GM12864 (cell line): ENCODE data around the gene GDPD5.

Source experiments
- DNase-seq: peaks from one replicate; pipeline ENCODE4 v3.0.0-alpha.2; 2011; ENCODE audit warnings: low read depth
- H3K4me3 ChIP-seq: 2 replicates; pipeline ENCODE4 v1.5.1; 2011; ENCODE audit warnings: mild to moderate bottlenecking, low read depth, low read length, control low read depth
- CTCF ChIP-seq: IDR thresholded peaks from 2 replicates; pipeline ENCODE4 v1.5.1; 2011; ENCODE audit warnings: low read depth, mild to moderate bottlenecking, moderate library complexity, low read length, control low read depth, inconsistent platforms; ENCODE audit errors: missing control alignments

The GDPD5 gene

DNA sequence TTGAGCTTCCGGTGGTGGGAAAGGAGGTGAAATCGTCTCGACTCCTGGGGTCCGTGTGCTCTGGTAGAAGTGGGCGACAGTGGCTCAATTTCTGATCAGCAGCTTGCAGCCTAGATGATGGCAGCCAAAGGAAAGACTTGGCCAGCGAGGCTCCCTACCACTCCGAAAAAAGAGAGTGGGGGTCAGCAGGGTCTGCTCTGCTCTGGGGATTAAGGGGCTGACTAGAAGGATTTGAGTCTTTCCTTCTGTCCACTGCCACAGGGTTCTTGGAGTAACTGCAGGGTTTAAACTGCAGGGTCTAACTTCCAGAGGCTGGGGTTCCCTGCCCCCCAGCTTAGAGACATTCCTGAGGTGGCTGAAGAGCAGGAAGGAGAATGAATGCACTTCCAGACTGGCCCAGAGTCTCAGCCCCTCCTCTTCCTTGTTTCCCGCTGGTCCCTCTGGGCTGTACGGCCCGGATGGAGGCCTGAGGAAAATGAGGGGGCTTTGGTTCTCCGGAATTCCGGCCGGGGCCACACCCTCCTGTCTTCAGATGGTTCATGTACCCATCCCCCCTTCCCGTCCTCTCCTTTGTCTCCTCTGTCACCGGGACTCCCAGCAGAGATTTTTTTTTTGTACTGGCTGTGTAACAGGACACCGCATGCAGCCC is 37.2 kb upstream of the GDPD5 start:
- DNase-seq: no peak
- H3K4me3 ChIP-seq: peak overlapping the region; percentile 79
- no peak for TF ChIP-seq CTCF

- peak; percentile 54 for DNase-seq
- H3K4me3 ChIP-seq: peak within 1 kb of the TSS; percentile 79
- TF ChIP-seq CTCF: no peak
These were observed 36.5 kb upstream of the GDPD5 start, which contains the start of gene SERPINH1 for GRCh38 chr11:75562048-75562835. TSS of gene SERPINH1 (plus strand) at chr11:75562253. CDS start at chr11:75566350, 4,097 bp downstream.

- TF ChIP-seq CTCF: no peak
- peak overlapping the region; percentile 79 for H3K4me3 ChIP-seq
- DNase-seq: no peak
These were observed 35.8 kb upstream of the GDPD5 start for GRCh38 chr11:75561426-75562047.

DNA sequence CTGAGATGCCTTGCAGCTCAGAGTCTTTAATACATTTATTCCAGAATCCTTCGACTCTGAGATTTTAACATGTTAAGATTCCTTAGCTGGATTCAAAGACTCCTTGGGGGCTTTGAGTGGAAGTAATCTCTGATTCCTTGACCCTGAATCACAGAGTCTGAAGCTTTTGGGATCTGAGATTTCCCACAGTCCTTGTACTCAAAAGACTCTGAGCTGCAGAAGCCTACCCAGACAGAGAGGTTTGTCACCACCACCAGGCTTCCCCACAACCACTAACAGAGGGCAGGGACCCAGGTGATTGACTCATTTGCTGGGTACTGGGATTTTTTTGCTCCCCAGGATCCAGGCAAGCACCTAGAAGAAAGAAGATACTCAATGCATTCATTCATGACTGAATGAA is 34.9 kb upstream of the GDPD5 start:
- no peak for DNase-seq
- no peak overlapping the region for H3K4me3 ChIP-seq
- no peak for TF ChIP-seq CTCF

- TF ChIP-seq CTCF: no peak
- DNase-seq: no peak
- H3K4me3 ChIP-seq: no peak overlapping the region
These were observed 33.5 kb upstream of the GDPD5 start for GRCh38 chr11:75558939-75559843.

DNA sequence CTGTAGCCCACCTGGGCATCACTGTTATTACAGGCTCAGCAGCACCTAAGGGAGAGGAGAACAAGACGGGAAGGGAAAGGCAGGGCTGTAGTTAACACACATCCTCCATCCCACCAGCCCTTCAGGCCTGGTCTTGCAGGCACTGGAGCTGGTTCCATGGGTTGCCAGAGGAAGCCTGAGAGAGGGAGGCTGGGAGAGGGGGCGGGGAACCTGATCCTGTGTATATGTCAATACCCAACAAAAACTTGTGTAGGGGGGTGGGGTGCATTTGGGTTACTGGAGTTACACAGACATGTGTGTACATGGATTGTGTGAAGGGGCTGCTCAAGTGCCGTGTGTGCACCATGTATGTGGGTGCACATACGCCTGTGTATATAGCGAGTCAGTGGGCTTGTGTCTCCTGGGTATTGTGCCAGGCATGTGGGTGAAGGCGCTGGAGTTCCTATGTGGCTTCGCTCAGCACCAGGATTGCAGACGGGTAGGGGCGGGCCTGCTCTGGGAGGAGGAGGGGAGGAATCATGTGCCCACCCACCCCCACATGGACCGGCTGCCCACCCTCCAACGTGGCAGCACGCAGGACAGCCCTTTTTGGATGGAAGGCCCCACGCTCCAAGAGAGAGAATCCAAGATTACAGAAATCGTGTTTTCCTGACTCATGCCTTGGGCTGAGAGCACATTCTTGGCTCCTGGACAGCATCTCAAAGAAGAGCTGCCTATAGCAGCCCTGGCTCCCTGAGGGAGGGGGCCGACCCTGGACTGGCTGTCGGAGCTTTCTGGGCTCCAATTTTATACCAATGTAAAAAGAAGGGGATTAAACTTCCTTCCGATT is 32.1 kb upstream of the GDPD5 start:
- no peak for TF ChIP-seq CTCF
- no peak for DNase-seq

More for the DNA sequence above, 32.1 kb upstream of the GDPD5 start:
- no peak overlapping the region for H3K4me3 ChIP-seq
